ENCODE data around the gene ATP9B. TPM values are rescaled to one million over a fixed set of nuclear protein-coding genes. Genes with fewer than 3 reads are reported as not detected.

The ATP9B gene
- total RNA-seq, 1 experiment from 2014 or later, result 20.9 TPM

DNA sequence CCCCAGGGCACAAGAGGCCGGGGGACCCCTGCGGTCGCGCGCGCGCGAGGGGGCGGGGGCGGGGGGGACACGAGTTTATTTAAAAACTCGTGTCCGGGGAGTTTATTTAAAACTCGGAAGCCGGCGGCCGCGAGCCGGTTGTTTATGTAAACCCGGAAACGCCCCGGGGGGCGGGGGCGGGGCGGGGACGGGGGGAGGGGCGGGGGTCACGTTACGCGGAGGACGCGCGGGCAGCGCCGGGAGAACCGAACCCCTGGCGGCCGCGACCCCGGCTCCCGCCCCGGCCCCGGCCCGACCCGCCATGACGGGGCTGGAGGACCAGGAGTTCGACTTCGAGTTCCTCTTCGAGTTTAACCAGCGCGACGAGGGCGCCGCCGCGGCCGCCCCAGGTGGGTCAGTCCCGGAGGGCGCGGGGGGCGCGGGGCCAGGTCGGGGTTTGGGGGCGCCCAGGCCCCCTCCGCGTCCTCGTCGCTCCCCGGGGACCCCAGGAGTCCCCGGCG, 330.9 kb downstream of the ATP9B start:
- Histone ChIP-seq H4K8ac (replicated peaks; ENCODE audit: insufficient read length, low read depth, low read length) (no peak overlapping the region), H4K91ac (ENCODE audit: insufficient read length, low read depth, low read length) (no peak overlapping the region), H3K79me2 (ENCODE audit: insufficient read depth, low read length) (no peaks in the 10 kb centered on the region), H2BK5ac (ENCODE audit: insufficient read length, low read length) (no peak overlapping the region), H3K27me3 (ENCODE audit: insufficient read depth, low read length) (peaks cover 33% of the 10 kb centered on the region), H3K14ac (ENCODE audit: insufficient read depth, low read length) (no peak overlapping the region), H2BK12ac (ENCODE audit: insufficient read length, low read depth, low read length) (no peak overlapping the region), H3K23me2 (ENCODE audit: insufficient read length, low read depth, low read length, poor library complexity, severe bottlenecking) (peaks cover 5% of the 10 kb centered on the region), H3K79me1 (ENCODE audit: insufficient read depth, low read depth, low read length, poor library complexity, severe bottlenecking) (no peaks in the 10 kb centered on the region), H2BK120ac (ENCODE audit: low read depth, low read length, poor library complexity, severe bottlenecking) (no peak overlapping the region), H2BK15ac (ENCODE audit: low read depth, low read length) (no peak overlapping the region), H3K4ac (ENCODE audit: low read depth, low read length) (no peak overlapping the region), H3K56ac (ENCODE audit: insufficient read length, low read depth, low read length) (no peak overlapping the region), H3K18ac (ENCODE audit: insufficient read length, low read depth, low read length) (no peak overlapping the region), H3K9me3 (ENCODE audit: control insufficient read depth, low read depth, low read length) (no peaks in the 10 kb centered on the region), H2AK5ac (ENCODE audit: insufficient read length, low read length) (no peak overlapping the region), H3K27ac (ENCODE audit: insufficient read length, low read depth, low read length) (no peak overlapping the region), H3K4me1 (ENCODE audit: insufficient read depth, low read length) (no peaks in the 10 kb centered on the region), H3K23ac (ENCODE audit: insufficient read length, low read depth, low read length) (no peak overlapping the region), H4K5ac (ENCODE audit: insufficient read length, low read depth, low read length) (no peak overlapping the region), H3K9ac (ENCODE audit: extremely low read depth, insufficient read length, low read length) (no peak overlapping the region), H2AFZ (ENCODE audit: low read length) (no peak overlapping the region), H4K20me1 (ENCODE audit: control insufficient read depth, insufficient read depth, insufficient read length) (no peaks in the 10 kb centered on the region), H3K4me2 (ENCODE audit: insufficient read depth, insufficient read length, low read length) (no peak overlapping the region), H3T11ph (ENCODE audit: low read length) (no peak overlapping the region), H2BK20ac (ENCODE audit: low read depth, low read length, poor library complexity, severe bottlenecking) (no peak overlapping the region)
- H3K27ac Mint-ChIP-seq, result no peak overlapping the region
- H3K4me3 Mint-ChIP-seq, result no peak overlapping the region
- peaks cover 0 to 17% of the 10 kb centered on the region in 2 experiments; a peak in 2 of 4 replicates for H3K4me1 Mint-ChIP-seq
- TF ChIP-seq, protein P1, sequence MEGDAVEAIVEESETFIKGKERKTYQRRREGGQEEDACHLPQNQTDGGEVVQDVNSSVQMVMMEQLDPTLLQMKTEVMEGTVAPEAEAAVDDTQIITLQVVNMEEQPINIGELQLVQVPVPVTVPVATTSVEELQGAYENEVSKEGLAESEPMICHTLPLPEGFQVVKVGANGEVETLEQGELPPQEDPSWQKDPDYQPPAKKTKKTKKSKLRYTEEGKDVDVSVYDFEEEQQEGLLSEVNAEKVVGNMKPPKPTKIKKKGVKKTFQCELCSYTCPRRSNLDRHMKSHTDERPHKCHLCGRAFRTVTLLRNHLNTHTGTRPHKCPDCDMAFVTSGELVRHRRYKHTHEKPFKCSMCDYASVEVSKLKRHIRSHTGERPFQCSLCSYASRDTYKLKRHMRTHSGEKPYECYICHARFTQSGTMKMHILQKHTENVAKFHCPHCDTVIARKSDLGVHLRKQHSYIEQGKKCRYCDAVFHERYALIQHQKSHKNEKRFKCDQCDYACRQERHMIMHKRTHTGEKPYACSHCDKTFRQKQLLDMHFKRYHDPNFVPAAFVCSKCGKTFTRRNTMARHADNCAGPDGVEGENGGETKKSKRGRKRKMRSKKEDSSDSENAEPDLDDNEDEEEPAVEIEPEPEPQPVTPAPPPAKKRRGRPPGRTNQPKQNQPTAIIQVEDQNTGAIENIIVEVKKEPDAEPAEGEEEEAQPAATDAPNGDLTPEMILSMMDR (conservative IDR thresholded peaks at IDR 0.05), result no peak
- H3K9me3 Mint-ChIP-seq, result no peaks in the 10 kb centered on the region; a peak in 1 of 5 replicates
- no CpG with 5 or more reads among the region's 71 CpGs for WGBS (ENCODE audit: extremely low coverage, insufficient read length, low lambda C conversion rate)
- DNase-seq, result no peak
- H3K36me3 Mint-ChIP-seq (ENCODE audit: insufficient read depth in 1 of 3, low read depth in 3 of 3), result no peaks in the 10 kb centered on the region
- peaks cover 49% of the 10 kb centered on the region for H3K27me3 Mint-ChIP-seq (ENCODE audit: low read depth)
